ENCODE measurements around the gene MAP2K5.

Gene MAP2K5

GRCh38 chr15:67785431-67785830 is 242.9 kb downstream of the MAP2K5 start:
- no peak for DNase-seq

- no peak for DNase-seq
Observed at GRCh38 chr15:67786646-67787045, 244.1 kb downstream of the MAP2K5 start.

GRCh38 chr15:67788986-67789385 is 246.5 kb downstream of the MAP2K5 start:
- no peak for DNase-seq

GRCh38 chr15:67790610-67791319 is 248.3 kb downstream of the MAP2K5 start:
- DNase-seq = no peak

GRCh38 chr15:67792250-67792942 is 249.9 kb downstream of the MAP2K5 start:
- DNase-seq = no peak

- DNase-seq = no peak
Observed at GRCh38 chr15:67794832-67795574, 252.5 kb downstream of the MAP2K5 start.

- no peak for DNase-seq
Observed at GRCh38 chr15:67796196-67797127, 254.0 kb downstream of the MAP2K5 start.

- no peak for DNase-seq
Observed at GRCh38 chr15:67799801-67800205, 257.3 kb downstream of the MAP2K5 start.

- DNase-seq = no peak
Observed at GRCh38 chr15:67801142-67801541, 258.6 kb downstream of the MAP2K5 start.

GRCh38 chr15:67801926-67802914 is 259.7 kb downstream of the MAP2K5 start:
- DNase-seq = no peak

GRCh38 chr15:67803299-67803698 is 260.8 kb downstream of the MAP2K5 start:
- no peak for DNase-seq

GRCh38 chr15:67803996-67804843 is 261.7 kb downstream of the MAP2K5 start:
- no peak for DNase-seq

GRCh38 chr15:67805008-67805665 is 262.6 kb downstream of the MAP2K5 start:
- DNase-seq = no peak

GRCh38 chr15:67805666-67806516 is 263.4 kb downstream of the MAP2K5 start:
- DNase-seq = no peak

GRCh38 chr15:67806536-67806935 is 264.0 kb downstream of the MAP2K5 start:
- DNase-seq = no peak

GRCh38 chr15:67807141-67807540 is 264.6 kb downstream of the MAP2K5 start:
- DNase-seq = no peak

GRCh38 chr15:67807836-67808235 is 265.3 kb downstream of the MAP2K5 start:
- no peak for DNase-seq

- DNase-seq = no peak
Observed at GRCh38 chr15:67808821-67809220, 266.3 kb downstream of the MAP2K5 start.

- DNase-seq = no peak
Observed at GRCh38 chr15:67809441-67809840, 266.9 kb downstream of the MAP2K5 start.

Measured in activated CD4-positive, alpha-beta T cell treated with anti-CD3 and anti-CD28 coated beads, Interleukin-2, amount 50 U/mL, for 16 hours (primary cell).